DMS53 (cell line): ENCODE data around the gene GIPC2.
A peak's percentile ranks its signal among the peaks of the same experiment; 100 is the strongest.
"Not testable (repeated sequence)": the region's sequence is repeated elsewhere in the genome, so short reads cannot be mapped to it uniquely, and the experiment has no call there.

Source experiments
- DNase-seq: peaks from one replicate; lab custom pipeline; 2025; lab: John Stamatoyannopoulos, UW

The GIPC2 gene

GRCh38 chr1:78036450-78036849 lies 9.3 kb upstream of the GIPC2 start:
- no peak for DNase-seq

DNA sequence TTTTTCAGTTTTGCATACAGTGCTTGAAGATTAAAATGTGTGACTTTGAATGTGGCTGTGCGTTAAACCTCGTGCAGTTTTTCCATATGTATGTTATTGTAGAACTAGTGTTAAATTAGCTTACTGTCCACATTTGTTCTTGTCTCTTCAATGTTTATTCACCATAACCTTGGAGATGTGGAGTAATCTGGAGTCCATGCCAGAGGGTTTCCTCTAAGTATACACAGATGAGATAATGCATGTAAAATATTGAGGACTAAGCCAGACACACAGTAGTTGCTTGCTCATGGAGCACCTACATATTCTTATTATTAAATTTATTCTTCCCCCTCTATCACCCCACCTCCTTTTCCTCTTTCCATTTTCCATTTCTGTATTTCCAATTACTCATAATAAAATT lies 7.7 kb upstream of the GIPC2 start:
- DNase-seq, result peak; percentile 90

DNA sequence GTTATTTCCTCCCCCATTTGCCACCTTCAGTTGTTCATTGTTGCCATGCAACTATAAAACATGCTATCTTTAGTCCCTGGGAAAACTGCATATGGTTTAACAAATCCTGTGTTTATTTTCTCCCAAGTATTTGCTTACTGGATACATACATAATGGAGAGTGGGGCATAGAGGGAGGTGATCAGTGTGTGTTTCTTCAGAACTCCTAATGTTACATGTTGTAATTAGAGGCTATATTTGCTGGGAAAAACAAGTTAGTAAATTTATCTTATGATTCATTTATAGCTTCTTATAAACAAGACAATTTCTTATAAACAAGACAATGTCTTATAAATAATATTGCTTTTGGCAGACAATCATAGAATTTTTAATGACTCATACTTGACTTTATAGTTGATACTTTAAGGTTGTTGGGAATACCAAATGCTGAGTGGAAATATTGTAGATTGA lies 7.3 kb upstream of the GIPC2 start:
- DNase-seq, result peak; percentile 96

- DNase-seq, result no peak
These were observed 5.2 kb upstream of the GIPC2 start for GRCh38 chr1:78040484-78041089.

DNA sequence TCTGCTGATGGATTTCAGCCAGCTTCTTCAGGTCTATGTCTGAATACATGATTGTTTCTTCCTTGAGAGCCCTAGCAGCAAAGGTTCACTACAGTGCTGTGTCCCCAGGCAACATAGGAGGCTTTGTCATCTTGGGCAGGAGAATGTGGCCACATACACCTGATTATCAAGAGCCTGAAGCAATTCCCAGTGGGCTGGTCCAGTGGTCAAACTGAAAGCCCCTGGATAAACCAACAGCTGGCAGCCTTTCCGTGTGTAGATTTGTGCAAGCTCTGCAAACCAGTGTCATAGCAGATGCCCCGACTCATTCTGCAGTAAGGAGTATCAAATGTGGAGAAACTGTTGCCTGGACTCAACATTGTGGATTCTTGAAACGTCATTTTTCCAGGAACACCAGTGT lies 2.3 kb upstream of the GIPC2 start:
- DNase-seq, result no peak

- DNase-seq, result peak; percentile 72
These were observed 787 bp upstream of the GIPC2 start for GRCh38 chr1:78044796-78045562.

- no peak for DNase-seq
These were observed 222 bp upstream of the GIPC2 start for GRCh38 chr1:78045563-78045925.

DNA sequence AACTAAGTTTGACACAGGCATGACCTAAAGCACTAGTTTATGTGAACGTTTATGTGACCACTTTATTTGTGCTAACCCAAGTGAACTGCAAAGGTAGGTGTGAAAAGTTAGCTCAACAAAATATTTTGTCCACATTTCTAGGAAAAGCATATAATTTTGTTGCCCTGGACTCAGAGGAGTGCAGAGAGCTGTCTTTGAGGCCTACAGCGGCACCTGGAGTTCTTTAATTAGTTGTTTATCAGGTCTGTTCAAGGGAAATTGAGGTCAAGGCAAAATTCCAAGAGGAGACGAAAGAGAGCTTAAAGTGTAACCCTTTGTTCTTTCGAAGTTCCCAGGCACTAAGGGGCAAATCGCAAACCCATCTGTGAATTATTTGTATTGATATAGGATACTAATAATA lies 1.3 kb downstream of the GIPC2 start:
- DNase-seq, result peak; percentile 82

DNA sequence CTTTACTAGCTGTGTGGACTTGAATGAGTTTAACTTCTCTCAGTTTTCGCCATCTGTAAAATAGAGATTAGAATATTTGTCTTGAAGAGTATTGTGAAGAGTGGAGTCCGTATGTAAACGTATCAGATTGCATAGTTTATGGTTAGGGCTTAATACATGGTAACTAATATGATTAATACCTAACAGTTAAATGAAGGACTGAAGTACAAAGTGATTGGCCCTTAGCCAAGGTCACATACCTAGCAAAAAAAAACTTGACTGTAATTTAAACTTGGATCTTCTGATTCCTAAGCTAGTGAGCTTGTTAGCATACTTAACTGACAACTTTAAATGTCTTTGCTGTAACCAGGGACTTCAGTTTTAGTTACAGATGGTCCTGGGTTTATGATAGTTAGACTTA lies 1.9 kb downstream of the GIPC2 start:
- peak; percentile 82 for DNase-seq

DNA sequence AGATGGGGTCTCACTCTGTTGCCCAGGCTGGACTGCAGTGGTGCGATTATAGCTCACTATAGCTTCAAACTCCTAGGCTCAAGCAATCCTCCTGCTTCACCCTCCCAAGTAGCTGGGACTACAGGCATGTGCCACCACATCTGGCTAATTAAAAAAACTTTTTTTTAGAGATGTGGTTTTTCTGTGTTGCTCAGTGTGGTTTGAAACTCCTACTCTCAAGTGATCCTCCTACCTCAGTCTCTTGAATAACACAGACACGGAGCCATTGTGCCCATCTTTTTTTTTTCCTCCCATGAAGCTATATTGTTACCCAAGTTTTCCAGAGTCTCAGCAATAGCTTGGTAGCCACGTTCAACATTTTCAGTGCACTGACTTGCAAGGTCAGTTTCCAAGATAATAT lies 2.7 kb downstream of the GIPC2 start:
- no peak for DNase-seq

GRCh38 chr1:78049396-78049795 lies 3.6 kb downstream of the GIPC2 start:
- no peak for DNase-seq

- DNase-seq, result no peak
These were observed 5.2 kb downstream of the GIPC2 start for GRCh38 chr1:78051005-78051404.

- DNase-seq, result no peak
These were observed 7.1 kb downstream of the GIPC2 start for GRCh38 chr1:78052685-78053405.

DNA sequence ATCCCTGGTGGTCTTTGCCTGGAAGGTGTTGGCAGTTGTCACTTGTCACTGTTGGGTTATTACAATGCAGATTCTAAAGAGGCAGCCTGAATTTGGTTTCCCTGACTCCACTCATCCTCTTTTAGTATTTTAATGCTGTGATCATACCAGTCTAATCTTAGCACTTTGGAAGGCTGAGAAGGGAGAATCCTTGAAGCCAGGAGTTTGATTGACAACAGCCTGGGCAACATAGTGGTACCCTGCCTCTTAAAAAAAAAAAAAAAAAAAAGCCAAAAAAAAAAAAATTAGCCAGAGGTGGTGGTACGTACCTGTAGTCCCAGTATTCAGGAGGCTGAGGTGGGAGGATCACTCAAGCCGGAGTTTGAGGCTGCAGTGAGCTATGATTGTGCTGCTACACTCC lies 7.7 kb downstream of the GIPC2 start:
- DNase-seq, result no peak

- DNase-seq, result peak; percentile 33
These were observed 8.8 kb downstream of the GIPC2 start for GRCh38 chr1:78054559-78054958.

DNA sequence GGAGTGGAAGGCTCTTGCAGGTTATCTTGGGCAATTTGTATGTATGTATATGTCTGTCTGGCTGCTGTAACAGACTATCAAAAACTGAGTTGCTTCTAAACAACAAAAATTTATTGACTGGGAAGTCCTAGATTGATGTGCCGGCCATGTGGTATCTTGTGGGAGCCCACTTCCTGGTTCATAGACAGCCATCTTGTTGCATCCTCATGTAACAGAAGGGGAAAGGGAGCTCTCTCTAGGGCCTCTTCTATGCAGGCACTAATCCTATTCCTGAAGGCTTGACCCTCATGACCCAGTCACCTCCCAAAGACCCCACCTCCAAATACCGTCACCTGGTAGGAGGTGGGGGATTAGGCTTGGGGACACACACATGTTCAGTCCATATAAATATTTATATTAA lies 9.2 kb downstream of the GIPC2 start:
- DNase-seq, result peak; percentile 42

GRCh38 chr1:78055565-78056132 lies 9.9 kb downstream of the GIPC2 start:
- no peak for DNase-seq

DNA sequence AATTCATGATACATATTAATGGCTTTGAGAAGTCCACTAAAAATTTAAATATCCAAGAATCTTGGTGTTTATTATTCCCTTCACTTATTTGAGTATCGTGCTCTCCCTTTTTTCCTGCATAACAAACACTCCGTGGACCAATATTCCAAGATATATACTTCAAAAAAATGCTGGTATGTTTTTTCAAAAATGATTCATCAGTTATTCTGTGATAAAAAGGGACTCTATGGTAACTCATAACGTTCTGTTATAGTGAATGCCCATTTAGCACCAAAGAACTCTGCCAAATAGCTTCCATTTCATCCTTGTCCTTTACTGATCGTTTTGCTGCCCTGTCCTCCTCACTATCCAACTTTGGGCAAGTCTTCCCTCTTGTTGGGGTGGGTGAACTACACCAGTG lies 12.9 kb downstream of the GIPC2 start:
- DNase-seq, result no peak

DNA sequence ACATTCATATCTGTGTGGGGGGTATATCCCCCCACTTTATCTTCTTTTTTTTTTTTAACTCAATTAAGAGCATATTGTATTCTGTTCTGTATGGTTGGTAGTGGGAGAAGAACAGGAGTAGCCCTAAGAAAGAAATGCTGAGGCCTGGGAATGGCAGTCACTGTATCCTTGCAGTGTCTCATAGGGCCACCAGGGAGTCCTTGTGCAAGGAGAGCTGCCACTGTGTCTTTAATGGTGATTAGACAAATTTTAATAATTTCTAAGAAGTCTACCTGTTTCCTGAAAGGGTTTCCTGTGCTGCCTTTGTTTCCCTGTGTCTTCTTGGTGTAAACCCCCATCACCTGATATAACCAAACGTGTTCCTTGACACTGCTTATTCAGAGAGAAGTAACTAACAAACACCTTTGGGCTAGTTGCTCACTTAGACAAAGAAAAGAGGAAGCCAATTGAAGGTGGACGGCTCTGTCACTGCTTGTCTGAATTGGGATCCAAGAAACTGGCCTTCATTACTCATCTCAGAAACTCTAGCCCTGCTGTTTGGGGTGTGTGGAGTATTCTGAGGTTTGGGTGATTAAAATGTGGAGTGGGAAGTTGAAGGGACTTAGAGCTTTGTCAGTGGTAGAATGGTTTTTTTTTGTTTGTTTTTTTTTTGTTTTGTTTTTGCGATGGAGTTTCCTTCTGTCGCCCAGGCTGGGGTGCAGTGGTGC lies 15.2 kb downstream of the GIPC2 start:
- no peak for DNase-seq

- no peak for DNase-seq
These were observed 16.2 kb downstream of the GIPC2 start for GRCh38 chr1:78061825-78062523.

- not testable (repeated sequence) for DNase-seq
These were observed 19.1 kb downstream of the GIPC2 start for GRCh38 chr1:78064886-78065285.
